HTR-8/SVneo (cell line): ENCODE data around the gene GPC5.
"Not testable (repeated sequence)": the region's sequence is repeated elsewhere in the genome, so short reads cannot be mapped to it uniquely, and the experiment has no call there.

ENCODE experiments used
- DNase-seq: peaks from one replicate; pipeline ENCODE4 v3.0.0; 2011; ENCODE audit warnings: low spot score, mixed read lengths; ENCODE audit not compliant: insufficient read length
- FAIRE-seq: peaks from 2 replicates; lab custom pipeline; 2011; peaks lifted over from hg19 to GRCh38; lab: Jason Lieb, UNC

GPC5 gene

DNA sequence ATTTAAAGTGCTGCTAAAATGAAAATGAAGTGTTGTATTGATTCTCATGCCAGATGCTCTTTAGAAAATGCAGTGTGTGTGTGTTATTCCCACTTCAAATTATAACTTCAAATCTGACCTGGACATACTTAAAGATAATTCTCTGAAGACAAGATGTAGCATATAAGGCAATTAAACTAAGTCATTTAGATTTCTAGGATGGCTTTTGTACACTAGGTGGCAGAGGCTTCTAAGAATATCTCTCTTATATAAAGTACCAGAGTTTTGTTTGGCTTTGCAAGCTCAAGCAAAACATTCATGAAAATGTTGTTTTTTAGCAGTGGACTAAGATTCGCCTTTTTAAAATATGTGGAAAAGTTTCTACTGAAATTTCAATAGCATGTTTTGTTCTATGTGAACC lies 407.2 kb downstream of the GPC5 start:
- no peak for FAIRE-seq
- DNase-seq: no peak

DNA sequence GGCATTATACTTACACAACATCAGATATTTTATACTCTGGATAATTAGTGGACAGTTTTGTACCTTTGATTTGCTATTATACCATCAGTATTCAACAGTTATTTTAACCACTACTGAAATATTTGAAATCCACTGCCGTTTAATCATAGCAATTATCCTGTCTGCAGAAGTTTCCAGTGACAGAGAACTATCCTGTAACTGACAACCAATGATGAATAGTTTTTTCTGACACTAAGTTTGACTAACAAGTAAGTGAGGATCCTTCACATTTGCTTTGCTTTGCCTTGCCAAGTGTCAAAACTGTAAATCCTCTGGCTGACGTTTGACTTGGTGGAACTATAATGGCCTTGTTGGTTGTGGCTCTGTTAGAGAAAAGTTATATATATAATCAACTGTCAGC lies 410.7 kb downstream of the GPC5 start:
- DNase-seq: no peak
- no peak for FAIRE-seq

DNA sequence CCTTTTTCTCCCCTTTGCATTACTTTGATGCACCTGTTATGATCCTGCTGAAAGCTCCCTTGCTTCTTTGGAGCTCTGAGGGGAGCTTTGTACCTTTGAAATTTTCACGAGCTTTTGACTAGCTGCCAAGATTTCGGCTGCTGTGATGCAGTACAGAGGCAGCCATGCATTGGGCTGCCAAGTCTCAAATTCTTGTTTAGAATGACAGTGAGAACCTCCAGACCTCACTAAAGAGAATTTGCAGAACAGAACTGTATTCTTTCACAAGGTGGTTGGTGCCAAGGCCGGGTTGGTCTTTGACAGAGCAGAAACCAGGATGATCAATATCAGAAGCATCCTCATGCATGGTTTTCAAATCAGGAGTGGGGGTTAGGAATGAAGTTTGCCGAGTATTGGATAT lies 414.8 kb downstream of the GPC5 start:
- no peak for FAIRE-seq
- DNase-seq: no peak

DNA sequence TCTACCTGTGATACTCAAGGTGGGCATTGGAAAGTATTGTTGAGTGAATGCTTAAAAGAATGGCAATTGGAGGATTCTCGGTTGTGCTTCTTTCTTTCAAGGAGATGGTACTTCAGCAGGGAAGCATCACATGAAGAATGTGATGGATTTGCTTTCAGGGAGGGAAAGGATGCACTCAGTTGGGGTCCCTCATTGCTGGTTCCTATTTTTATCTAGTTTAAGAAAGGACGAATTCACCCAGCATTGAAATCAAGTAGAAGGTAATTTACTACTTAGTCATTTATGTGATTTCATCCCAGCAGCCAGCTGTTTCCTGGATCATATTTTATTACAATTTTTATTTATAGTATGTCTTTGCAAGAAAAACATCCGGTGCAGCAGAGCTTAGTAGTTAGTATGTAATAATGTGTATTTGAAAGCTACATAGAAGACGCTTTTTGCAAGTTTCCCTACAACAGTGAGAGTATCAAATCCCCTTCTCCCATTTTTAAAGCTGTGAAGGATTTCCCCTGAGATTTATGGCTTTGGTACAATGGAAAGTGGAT lies 417.9 kb downstream of the GPC5 start:
- no peak for FAIRE-seq
- DNase-seq: no peak

DNA sequence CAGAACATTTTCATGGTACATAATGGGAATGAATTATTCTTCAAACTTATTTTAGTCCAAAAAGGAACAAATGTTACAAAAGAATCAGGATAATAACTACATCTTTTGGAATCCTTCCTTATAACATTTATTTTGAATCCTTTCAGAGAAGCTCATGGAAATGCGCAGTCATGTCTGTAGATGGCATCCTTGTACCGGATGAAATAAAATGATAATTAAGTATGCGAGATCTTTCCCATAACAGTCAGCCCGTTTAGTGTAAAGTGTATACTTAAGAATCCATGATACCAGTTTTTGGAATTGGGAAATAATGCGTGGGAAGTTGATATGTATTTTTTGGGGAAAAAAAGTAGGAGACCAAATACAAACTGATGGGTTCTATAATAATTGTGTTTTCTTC lies 418.8 kb downstream of the GPC5 start:
- DNase-seq: no peak
- FAIRE-seq: no peak

DNA sequence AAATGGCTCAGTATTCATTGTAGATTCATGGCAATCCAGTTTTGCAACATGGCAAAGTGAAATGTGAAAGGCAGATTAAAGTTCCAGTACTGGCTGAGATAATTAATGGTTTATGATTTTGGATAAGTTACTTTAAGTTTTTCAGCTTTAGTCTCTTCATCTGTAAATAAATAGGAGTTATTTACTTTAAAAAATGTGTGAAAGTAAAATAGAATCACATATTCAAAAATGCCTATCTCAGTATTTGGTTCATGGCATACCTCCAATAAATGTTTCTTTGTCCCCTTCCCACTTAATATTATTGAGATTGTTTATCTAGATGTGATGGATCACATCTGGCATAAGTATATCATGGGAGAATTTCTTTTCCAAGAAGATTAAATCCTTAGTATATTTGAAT lies 426.0 kb downstream of the GPC5 start:
- no peak for DNase-seq
- no peak for FAIRE-seq

DNA sequence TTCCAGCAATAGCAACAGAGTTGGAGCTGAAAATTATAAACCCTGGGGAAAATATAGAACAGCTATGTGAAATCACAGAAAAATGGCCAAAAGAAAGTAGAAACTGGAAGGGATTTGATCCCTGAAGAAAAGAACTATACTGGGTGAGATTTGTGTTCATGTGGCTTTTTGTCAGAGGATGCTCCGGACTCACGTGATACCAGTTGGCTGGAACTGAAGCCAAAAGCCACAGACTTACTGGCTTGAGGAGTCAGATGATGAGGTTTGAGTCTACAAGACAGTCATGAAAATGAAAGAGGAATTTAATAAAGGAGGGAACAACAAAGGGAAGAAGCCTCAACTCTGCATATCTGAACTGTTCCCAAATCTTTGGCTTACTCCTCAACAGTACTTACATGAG lies 427.1 kb downstream of the GPC5 start:
- no peak for DNase-seq
- no peak for FAIRE-seq

DNA sequence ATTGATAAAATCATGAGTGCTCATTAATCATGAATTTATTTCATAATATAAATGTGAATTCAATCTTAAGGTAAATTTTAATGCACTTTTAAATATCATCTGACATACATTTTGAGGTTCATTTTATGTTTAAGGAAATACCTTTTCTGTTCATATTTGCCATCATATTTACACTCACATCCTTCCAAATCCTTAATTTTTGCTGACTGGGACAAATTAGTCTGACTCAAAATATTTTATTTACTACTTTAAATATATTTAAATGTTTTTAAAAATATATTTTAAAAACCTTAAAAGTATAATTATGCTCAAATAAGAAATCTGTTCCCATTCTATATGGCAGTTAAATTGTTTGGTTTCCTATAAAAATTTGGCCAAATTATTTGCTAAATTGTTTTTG lies 438.1 kb downstream of the GPC5 start:
- no peak for DNase-seq
- FAIRE-seq: no peak

DNA sequence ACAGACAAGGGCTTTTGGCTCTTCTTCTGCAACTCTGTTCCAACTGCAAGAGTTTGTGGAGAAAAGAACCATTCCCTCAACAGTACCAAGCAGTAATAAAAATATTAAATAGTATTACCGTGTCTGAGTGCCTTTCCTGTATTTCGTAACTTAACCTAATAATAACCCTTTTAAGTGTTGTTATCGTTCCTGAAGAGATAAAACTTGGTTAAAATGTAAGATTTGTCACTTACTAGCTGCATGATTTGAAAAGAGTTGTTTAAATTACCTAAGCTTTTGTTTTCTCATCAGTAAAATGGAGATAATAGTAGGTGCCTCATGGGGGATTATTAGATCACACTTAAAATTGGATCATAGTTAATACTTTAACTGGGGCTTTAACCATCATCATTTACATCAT lies 447.2 kb downstream of the GPC5 start:
- DNase-seq (no peak), FAIRE-seq (no peak)

DNA sequence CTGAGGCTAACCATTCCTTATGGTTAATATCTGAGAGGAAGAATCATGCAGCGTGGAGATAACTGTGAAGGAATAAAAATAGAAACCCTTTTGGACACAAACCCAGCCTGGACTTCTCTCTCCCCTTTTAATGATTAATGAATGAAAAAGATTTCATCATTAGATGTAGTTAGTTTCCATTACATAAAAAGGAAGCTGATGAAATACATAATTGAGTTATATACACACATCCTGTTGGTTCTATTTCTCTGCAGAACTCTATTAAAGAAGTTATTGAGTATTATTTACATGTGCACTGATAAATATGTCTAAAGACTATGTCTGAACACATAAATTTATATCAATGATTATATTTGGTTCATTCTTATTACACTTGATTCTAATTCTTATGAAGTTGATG lies 465.3 kb downstream of the GPC5 start:
- no peak for DNase-seq
- no peak for FAIRE-seq

DNA sequence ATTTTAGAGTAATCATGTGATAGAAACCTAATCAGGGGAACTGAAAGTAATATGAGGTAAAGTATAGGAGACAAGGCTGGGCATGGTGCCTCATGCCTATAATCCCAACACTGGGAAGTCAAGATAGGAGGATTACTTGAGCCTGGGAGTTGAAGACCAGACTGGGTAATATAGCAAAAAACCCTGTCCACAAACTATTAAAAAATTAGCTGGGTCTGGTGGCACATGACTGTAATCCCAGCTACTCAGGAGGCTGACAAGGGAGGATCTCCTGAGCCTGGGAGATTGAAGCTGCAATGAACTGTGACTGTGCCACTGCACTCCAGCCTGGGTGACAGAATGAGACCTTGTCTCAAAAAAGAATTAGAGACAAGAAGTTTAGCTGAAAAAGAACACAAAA lies 469.9 kb downstream of the GPC5 start:
- FAIRE-seq: no peak

DNA sequence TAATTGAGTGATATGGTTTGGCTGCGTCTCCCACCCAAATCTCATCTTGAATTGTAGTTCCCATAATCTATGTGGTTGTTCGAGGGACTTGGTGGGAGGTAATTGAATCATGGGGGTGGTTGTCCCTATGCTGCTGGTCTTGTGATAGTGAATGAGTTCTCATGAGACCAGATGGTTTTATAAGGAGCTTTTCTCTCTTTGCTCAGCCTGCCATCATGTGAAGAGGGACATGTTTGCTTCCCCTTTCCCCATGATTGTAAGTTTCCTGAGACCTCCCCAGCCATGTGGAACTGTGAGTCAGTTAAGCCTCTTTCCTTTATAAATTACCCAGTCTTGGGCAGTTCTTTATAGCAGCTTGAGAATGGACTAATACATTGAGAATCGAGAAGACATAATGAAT lies 480.1 kb downstream of the GPC5 start:
- no peak for DNase-seq
- FAIRE-seq: no peak

More for the DNA sequence above, 469.9 kb downstream of the GPC5 start:
- no peak for DNase-seq

DNA sequence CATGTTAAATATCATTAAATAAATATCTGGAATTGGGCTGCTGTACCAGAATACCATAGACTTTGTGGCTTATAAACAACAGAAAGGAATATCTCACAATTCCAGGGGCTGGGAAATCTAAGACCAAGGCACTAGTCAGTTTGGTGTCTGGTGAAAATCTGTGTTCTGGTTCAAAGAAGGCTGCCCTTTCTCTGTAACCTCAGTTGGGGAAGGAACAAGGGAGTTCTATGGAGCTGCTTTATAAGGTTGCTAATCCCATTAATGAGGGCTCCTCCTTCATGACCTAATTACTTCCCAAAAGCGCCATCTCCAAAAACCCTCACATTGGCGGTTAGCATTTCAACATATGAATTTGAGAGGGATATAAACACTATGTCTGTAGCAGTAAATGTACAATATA lies 480.9 kb downstream of the GPC5 start:
- FAIRE-seq (no peak), DNase-seq (no peak)

DNA sequence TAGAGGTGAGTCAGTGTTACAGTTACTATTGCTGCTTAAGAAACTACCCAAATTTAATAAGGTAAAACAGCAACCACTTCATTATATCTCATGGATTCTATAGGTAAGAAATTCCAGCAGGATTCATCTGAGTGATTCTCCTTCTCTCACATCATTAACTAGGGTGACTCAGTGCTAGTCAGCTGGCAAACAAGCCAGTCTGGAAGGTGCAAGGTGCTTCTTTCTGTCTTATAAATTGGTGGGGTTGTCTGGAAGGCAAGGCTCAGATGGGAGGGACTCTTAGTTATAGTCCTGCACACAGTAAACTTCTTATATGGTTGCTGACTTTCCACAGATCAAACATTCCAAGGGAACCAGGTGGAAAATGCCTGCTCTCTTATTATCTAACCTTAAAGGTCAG lies 484.5 kb downstream of the GPC5 start:
- DNase-seq (no peak), FAIRE-seq (no peak)

DNA sequence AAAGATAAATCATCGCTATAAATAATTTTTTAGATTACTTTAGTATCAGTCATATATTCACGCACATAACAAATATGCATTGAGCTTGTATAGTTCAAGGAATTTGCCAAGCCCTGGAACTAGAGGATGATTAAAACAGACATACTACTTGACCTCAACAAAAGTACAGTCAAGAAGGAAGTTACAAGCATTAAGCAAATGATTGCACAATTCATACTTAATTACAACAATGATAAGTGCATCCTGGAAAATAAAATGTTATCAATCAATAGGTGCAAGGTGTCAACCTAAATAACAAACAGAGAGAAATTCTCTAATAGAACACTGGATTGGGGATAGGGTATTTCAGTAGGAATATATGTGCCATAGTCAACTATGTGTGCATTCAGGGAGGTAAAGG lies 491.2 kb downstream of the GPC5 start:
- FAIRE-seq (no peak), DNase-seq (no peak)

DNA sequence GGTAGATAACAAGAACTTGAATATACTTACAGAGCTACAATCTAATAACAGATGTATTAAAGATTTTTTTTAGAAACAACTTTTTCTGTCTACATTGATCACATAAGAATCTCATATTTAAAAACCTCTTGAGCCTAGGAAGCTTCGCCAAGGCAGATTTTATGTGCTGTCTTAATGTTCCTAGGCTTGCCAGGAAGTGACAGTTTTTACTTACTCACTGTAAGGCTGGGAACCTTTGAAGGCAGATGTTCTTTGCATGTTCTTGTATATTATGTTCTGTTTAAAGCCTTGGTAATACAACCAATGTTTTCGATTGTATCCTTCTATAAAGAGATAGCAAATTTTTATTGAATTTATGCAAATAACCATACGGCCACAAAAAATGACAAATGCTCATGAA lies 492.7 kb downstream of the GPC5 start:
- no peak for DNase-seq
- FAIRE-seq: no peak

DNA sequence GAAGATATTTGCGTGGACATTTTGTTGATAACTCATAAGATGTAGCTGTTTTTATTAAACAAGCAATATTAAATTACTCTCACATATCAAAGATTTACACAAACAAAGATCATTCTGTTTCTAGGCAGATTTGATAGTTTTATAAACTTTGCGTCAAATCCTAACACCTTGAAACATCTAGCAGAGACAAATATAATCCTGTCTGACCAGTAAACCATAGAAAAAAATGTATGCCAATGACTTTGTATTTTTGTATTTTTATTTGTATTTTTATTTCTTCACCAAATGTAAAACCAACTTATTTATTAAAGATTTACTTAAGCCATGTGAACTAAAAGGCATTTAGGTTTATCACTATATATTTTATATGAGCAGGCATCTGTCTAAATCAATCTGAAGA lies 494.6 kb downstream of the GPC5 start:
- no peak for FAIRE-seq
- no peak for DNase-seq

DNA sequence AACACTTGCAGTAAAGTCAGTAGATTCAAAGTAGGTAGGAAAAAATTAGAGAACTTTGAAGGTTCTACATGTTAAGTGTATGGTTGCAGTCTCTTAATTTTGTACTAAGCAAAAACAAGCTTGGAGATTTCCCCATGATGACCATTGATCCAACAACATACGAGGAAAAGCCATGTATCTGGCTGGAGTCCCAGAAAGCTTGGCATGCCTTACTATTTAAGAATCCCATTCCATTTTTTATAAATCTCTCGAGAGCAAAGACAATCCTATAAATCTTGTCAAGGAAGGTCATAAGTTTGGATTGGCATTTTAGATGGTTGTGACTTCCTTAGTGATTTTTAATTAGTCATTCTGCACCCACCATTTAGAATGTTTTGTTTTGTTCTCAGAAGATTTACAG lies 495.9 kb downstream of the GPC5 start:
- no peak for FAIRE-seq
- DNase-seq: no peak

DNA sequence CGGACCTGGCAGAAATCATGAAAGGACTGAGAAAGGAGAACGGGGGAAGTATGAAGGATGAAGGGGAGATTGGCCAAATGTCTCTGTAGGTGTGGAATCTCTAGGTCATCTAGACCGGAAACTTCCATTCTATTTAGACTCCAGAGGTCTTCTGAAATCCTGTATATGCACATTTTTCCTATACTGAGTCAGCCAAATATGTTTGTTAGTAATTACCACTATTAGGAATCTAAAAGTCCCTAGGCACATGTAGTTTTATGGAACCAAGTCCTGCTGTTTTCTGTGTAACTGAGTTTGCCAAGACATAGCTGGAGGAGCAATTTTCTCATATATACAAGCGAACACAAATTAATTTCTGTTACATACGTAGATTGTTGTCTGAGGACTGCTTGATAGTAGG lies 498.1 kb downstream of the GPC5 start:
- FAIRE-seq: no peak

DNA sequence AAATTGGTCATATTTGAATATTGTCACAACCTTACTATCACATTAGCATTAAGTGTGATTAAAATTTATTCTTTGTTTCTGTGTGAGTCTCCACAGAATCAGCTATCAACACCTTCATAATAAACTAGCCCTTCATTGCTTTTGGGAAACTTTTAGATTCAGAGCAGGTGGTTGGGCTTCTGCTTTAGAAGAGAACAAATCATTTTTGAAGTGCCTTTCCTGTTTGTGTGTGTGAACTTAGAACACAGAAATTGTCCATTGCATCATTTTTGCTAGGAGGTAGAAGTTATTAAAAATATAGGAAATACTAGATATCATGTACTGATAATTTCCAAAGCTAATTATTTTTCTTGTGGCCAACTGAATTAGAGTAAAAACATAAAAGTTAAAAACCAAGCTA lies 500.6 kb downstream of the GPC5 start:
- not testable (repeated sequence) for FAIRE-seq, DNase-seq

More for the DNA sequence above, 498.1 kb downstream of the GPC5 start:
- no peak for DNase-seq

DNA sequence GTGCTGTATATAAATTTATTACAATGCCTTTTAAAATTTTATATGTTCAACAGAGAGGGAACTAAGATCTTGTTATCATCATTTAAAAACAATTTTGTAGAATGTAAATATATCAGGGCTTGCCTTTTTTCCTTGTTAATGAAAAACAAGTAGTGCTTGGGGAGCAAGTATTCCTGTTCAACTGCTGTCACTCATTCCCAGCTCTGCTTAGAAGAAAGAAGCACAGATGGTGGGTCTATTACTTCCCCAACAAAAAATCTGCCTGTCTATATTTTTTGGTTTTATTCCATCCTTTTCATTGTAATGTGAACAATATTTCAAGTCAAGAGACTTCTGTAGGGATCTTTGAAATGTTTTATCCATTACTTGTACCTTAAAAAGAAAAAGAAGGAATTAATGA lies 503.9 kb downstream of the GPC5 start:
- DNase-seq (no peak), FAIRE-seq (no peak)

DNA sequence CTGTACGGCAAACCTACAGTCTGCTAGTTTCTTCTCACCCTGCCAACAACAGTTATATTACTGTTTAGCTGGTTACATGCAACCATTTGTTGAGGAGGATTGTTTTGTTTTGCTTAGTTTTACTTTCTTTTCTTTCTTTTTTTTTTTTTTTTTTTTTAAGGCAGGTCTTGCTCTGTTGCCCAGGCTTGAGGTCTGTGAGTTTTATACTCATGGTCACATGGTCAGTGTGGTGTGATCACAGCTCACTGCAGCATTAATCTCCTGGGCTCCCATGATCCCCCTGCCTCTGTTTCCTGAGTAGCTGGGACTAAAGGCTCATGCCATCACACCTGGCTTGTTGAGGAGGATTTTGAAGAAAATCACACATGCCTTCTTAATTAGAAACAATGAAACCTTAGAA lies 505.6 kb downstream of the GPC5 start:
- no peak for FAIRE-seq

DNA sequence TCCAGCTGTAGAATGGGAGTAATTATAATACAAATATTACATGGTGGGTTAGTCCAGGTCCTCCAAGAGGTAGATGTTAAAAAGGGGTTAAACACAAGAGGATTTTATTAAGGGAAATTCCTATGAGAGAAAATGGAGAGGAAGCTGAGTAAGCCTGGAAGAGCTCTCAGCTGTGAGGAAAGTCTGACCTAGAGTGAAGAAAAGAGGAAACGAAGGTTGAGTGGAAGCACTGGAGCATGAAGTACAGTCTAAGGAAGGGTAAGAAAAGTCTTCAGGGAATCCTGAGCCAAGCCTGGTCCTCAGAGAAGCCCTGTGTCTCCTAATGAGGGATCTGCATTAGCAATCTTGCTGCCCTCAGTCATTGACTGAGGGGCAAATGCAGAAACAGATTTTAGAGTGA lies 506.2 kb downstream of the GPC5 start:
- no peak for DNase-seq
- FAIRE-seq: no peak

More for the DNA sequence above, 505.6 kb downstream of the GPC5 start:
- no peak for DNase-seq
